ENCODE measurements around the gene PDE2A. TPM values are rescaled to one million over a fixed set of nuclear protein-coding genes. Genes with fewer than 3 reads are reported as not detected.
"Not testable (repeated sequence)": the region's sequence is repeated elsewhere in the genome, so short reads cannot be mapped to it uniquely, and the experiment has no call there.

PDE2A gene
- total RNA-seq, 4 donors from 2014 or later, result 54.0 to 339 (median 84.6) TPM

DNA sequence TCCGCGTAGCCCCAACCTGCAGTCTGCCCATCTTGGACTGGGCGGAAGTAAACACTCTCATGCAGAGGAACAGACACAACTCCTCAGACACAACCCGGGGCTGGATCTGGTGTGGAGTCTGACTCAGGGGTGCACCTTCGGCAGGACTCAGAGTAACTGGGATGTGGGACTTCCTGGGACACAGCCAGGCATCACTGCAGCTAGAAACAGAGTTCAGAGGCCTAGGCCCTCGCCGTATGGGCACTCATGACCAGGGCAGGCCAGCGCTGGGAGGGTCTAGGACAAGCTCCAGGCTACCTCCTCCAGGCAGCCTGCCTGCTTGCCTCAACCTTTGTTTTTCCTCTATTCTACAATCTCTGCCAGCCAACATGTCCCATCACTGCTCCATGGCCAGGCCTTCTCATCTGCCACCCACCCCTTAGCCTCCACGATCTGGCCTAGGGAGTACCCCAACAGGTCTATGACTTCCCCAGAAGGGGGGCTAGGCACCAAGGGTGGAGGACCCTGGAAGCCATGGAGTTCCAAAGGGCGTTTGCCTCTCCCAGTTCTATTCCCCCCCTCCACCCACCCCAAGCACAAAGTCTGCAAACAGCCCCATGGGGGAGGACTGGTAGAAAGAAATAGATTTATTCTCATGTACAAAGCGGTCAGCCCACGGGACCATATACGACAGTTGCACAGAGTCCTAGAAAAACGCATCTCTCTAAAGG, 98.5 kb downstream of the PDE2A start:
- no peak for DNase-seq (ENCODE audit: low spot score)
- TF ChIP-seq, protein P1, sequence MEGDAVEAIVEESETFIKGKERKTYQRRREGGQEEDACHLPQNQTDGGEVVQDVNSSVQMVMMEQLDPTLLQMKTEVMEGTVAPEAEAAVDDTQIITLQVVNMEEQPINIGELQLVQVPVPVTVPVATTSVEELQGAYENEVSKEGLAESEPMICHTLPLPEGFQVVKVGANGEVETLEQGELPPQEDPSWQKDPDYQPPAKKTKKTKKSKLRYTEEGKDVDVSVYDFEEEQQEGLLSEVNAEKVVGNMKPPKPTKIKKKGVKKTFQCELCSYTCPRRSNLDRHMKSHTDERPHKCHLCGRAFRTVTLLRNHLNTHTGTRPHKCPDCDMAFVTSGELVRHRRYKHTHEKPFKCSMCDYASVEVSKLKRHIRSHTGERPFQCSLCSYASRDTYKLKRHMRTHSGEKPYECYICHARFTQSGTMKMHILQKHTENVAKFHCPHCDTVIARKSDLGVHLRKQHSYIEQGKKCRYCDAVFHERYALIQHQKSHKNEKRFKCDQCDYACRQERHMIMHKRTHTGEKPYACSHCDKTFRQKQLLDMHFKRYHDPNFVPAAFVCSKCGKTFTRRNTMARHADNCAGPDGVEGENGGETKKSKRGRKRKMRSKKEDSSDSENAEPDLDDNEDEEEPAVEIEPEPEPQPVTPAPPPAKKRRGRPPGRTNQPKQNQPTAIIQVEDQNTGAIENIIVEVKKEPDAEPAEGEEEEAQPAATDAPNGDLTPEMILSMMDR (IDR thresholded peaks at IDR 0.05), result no peak

DNA sequence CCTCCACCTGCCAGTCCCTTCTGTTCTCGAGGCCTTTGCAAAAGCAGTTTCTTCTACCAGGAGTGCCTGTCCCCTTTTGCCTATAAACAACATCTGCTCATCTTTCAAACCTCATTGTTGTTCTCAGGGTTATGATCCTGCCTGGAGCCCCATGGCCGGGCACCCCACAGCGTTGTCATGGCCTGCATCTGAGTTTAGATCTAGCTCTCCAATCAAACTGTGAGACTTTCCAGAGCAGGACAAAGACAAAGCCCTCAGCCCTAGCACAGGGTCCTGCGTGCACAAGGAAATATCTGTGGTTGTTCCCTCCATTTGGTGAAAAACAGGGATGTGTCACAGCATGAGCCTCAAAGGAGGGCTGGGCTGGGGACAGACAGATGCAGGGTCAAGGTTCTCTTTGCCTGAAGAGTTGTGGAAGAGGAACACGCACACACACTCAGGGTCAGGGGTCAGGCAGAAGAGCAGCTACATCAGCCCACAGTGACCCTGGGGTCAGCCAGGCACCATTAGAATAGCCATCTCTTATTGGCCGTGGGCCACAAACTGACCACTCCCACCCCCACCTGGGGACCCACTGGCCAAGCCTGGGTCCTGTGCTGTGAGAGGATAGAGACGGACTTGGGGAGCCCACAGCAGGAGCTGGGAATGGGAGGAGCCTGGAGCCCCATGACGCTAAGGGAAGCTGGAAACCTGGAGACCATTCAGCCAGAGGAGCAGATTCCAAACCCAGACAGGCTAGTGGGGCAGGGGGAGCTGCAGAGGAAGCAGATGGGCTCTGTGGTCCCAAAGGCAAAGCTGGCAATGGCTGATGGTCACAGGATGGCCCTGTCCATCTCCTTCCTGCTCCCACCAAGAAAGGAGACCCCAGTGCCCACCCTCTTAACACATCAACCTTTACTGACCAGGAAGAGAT, 99.4 kb downstream of the PDE2A start:
- ATAC-seq (ENCODE audit: low FRiP score) (no peak), DNase-seq (ENCODE audit: low spot score) (no peak)
- TF ChIP-seq, protein P1 (IDR thresholded peaks at IDR 0.05), result no peak

More for the DNA sequence above, 98.5 kb downstream of the PDE2A start:
- no peak for ATAC-seq (ENCODE audit: low FRiP score)

DNA sequence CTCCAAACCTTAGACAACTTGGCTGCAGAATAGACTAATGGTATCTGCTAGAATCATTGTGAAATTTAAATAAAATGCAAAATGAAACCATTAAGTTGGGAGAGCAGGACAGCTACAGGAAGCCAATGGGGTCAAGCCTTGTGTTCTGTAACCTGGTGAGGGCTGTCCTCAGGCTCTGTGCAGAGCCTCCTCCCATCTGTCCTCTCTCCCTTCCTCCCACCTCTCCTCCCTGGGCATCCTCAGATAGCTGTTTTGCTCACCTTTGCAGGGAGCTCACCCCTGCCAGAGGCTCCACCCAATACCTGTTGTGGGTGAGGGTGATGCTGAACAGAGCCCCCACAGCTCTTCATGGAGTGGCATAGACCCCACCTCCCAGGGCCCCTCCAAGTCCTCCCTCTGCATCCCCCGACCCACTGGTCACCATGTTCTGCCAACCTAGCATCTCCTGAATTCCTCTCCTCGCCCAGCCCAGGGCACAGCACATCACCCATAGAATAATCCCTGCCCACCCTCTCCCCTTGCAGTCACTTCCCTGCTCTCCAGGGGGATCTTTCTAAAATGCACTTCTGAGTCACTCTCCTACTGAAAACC, 100.3 kb downstream of the PDE2A start:
- ATAC-seq (ENCODE audit: low FRiP score), result peak; percentile 8
- no peak for DNase-seq (ENCODE audit: low spot score)
- TF ChIP-seq, protein P1 (IDR thresholded peaks at IDR 0.05), result no peak

DNA sequence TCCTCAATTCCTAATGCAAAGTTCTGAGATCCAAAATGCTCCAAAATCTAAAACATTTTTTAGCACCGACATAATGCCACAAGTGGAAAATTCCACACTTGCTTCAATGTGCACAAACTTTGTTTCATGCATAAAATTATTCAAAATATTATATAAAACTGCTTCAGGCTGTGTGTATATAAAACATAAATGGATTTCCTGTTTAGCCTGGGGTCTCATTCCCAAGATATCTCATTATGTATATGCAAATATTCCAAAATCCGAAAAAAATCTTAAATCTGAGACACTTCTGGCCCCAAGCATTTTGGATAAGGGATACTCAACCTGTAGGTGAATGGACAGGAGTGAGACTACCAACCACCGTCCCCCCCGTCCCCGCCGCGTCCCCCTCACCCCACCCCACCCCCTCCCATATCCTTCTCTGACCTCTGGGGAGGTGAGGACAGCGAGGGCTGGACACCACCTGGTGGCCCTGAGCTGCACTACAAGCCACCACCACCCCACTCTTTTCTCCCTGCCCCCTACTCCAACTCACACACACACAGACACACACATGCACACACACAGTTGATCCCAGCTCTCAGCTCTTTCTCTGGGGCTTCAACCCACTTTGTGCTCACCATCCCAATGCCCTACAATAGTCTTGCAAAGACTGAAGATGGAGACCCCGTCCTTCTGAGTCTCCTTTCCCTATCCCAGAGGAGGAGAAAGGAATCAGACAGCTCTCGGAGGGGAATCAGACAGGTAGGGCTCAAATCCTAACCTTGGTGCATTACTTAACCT, 101.0 kb downstream of the PDE2A start:
- DNase-seq (ENCODE audit: low spot score) (no peak), ATAC-seq (ENCODE audit: low FRiP score) (peak; percentile 73)
- TF ChIP-seq, protein P1 (IDR thresholded peaks at IDR 0.05), result peak in 1 of 3 donors; percentile 14

DNA sequence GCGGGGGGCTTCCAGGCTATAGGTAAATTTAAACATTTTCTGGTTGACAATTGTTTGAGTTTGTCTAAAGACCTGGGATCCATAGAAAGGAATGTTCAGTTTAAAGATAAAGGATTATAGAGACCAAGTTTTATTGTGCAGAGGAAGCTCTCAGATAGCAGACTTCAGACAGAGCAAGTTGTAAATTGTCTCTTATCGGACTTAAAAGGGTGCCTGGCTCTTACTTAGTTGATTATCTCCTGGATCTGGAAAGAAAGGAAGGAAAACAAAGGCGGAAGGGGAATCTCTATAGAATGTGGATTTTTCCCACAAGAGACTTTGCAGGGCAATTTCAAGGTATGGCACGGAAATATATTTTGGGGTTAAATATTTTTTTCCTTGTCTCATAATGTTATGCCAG, 101.7 kb downstream of the PDE2A start:
- ATAC-seq (ENCODE audit: low FRiP score); DNase-seq (ENCODE audit: low spot score): not testable (repeated sequence)

DNA sequence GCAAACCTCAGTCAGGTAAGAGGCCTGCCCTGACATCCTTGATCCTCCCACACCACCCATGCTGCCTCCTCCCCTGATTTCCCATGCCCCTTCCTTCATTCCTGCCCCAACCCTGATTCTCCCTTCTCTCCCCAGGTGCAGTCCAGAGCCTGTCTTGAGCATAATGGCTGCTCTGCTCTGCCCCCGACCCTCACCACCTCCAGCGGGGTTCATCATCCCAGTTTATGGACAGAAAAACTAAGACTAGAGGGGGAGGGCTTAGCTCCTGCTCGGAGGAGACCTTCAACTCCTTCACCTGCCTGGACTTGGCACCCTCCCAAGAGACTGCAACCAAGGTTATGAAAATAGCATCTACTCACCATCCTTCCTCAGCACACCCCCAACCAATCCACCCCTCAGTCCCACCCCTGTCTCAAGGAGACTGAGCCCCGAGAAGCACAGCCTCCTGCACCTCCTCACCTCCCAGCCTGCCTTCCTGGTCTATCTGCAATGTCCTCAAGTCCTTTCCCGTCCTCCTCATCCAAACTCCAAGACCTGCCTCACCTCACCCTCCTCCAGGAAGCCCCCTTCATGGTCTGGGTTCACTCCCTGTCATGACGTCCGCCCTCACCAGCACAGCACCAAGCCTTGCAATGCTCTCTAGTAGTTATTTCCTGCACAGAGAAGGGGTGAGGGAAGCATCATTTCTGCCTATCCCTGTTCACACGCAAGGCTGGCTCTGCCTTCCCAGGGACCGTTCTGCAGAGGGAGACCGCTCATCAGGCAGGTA, 103.1 kb downstream of the PDE2A start:
- no peak for DNase-seq (ENCODE audit: low spot score)
- TF ChIP-seq, protein P1 (IDR thresholded peaks at IDR 0.05), result no peak
- ATAC-seq (ENCODE audit: low FRiP score), result no peak

All from omental fat pad (tissue), 4 donors.